GM12878 (cell line): ENCODE results near the gene DDO. TPM values are rescaled to one million over a fixed set of nuclear protein-coding genes. Genes with fewer than 3 reads are reported as not detected.

Source experiments
- ATAC-seq: fragments of 200-7000 bp; cut with Tn5 transposase; 3 replicates; pipeline ENCODE4 v1.9.1; 2020; ENCODE audit warnings: mild to moderate bottlenecking, moderate library complexity
- BruUV-seq: library from RNA; stranded (reverse); fragments of 400-500 nt; replicated peaks from 2 replicates; lab custom pipeline; 2021; lab: Mats Ljungman, UMichigan
- CTCF ChIA-PET: fragments of 300-600 bp; sonication (Branson Sonifier 250); formaldehyde crosslinking; extraction: SDS; loops from one replicate; lab custom pipeline; 2021; ENCODE audit warnings: inconsistent platforms; lab: Yijun Ruan, JAX
- POLR2A ChIA-PET: fragments of 350-600 bp; formaldehyde crosslinking; extraction: SDS; loops from one replicate; lab custom pipeline; 2021; ENCODE audit warnings: inconsistent platforms; lab: Charles Lee
- RAD21 ChIA-PET: fragments of 300-600 bp; sonication (Branson Sonifier 250); formaldehyde crosslinking; loops from one replicate; lab custom pipeline; 2023; ENCODE audit warnings: antibody characterized with exemption; ENCODE audit not compliant: unreplicated experiment; lab: Charles Lee
- SMC1A ChIA-PET: fragments of 300-600 bp; sonication (Branson Sonifier 250); formaldehyde crosslinking; loops from one replicate; lab custom pipeline; 2023; ENCODE audit not compliant: unreplicated experiment, uncharacterized antibody; lab: Charles Lee
- DNase-seq: peaks from one replicate; pipeline ENCODE4 v3.0.0-alpha.2; 2011; ENCODE audit warnings: low read depth, low spot score
- FAIRE-seq: peaks from 3 replicates; lab custom pipeline; 2011; peaks lifted over from hg19 to GRCh38; lab: Jason Lieb, UNC
- H2AFZ ChIP-seq: 2 replicates; pipeline ENCODE4 v1.6.0; 2011; ENCODE audit warnings: low read depth, low read length, control low read depth; ENCODE audit not compliant: control insufficient read depth
- H3K27ac ChIP-seq: 2 replicates; pipeline ENCODE4 v1.5.1; 2011; ENCODE audit warnings: control low read depth; ENCODE audit not compliant: control insufficient read depth, insufficient read depth
- H3K27me3 ChIP-seq, 2 experiments: replicated peaks in 1 of 2; 2 replicates each; pipeline versions ENCODE4 v1.6.0 to v1.6.1; 2011; ENCODE audit warnings: low read length in 1 of 2; ENCODE audit not compliant: control insufficient read depth in 2 of 2, insufficient read depth in 2 of 2
- H3K36me3 ChIP-seq, 2 experiments: 2 replicates each; pipeline ENCODE4 v1.5.1; 2011; ENCODE audit warnings: low read length in 1 of 2; ENCODE audit not compliant: control insufficient read depth in 2 of 2, insufficient read depth in 2 of 2
- H3K4me1 ChIP-seq: 2 replicates; pipeline ENCODE4 v1.6.1; 2011; ENCODE audit warnings: mild to moderate bottlenecking, low read length, moderate library complexity, mixed read lengths; ENCODE audit not compliant: control insufficient read depth, insufficient read depth
- H3K4me2 ChIP-seq: 2 replicates; pipeline ENCODE4 v1.6.0; 2011; ENCODE audit warnings: control low read depth; ENCODE audit not compliant: control insufficient read depth, insufficient read depth
- H3K4me3 ChIP-seq: fragments of 200-600 bp; sonication (generic); 2 replicates; pipeline ENCODE4 v1.5.1; 2016
- H3K79me2 ChIP-seq: 2 replicates; pipeline ENCODE4 v1.6.0; 2011; ENCODE audit warnings: low read length; ENCODE audit not compliant: control insufficient read depth, insufficient read depth
- H3K9ac ChIP-seq: 2 replicates; pipeline ENCODE4 v1.8.0; 2011; ENCODE audit warnings: low read length, control low read depth, mixed read lengths; ENCODE audit not compliant: control insufficient read depth, insufficient read depth
- H3K9me3 ChIP-seq: replicated peaks from 3 replicates; pipeline ENCODE4 v1.5.1; 2011; ENCODE audit warnings: mild to moderate bottlenecking, low read length; ENCODE audit not compliant: control insufficient read depth, insufficient read depth
- H4K20me1 ChIP-seq: 2 replicates; pipeline ENCODE4 v1.6.0; 2011; ENCODE audit not compliant: control insufficient read depth, insufficient read depth
- BACH1 ChIP-seq: fragments of 450-650 bp; IDR thresholded peaks from 2 replicates; pipeline ENCODE4 v1.6.1; 2017; ENCODE audit warnings: mild to moderate bottlenecking, borderline replicate concordance
- BHLHE40 ChIP-seq, 2 experiments: fragments of 450-650 bp in 1 of 2; IDR thresholded peaks; 2 replicates each; pipeline ENCODE4 v1.6.1; 2011 to 2017; ENCODE audit warnings: low read depth in 2 of 2, borderline replicate concordance in 1 of 2, improper control_type of control experiment in 1 of 2, low read length in 1 of 2, mild to moderate bottlenecking in 1 of 2
- CREM ChIP-seq: IDR thresholded peaks from 2 replicates; pipeline ENCODE4 v1.6.1; 2014; ENCODE audit warnings: antibody characterized with exemption, low read depth
- EP300 ChIP-seq, 2 experiments: fragments of 150-350 bp in 1 of 2; IDR thresholded peaks; 2 replicates each; pipeline ENCODE4 v1.6.1; 2011 to 2012; ENCODE audit warnings: low read depth in 2 of 2, low read length in 2 of 2, borderline replicate concordance in 1 of 2, improper control_type of control experiment in 1 of 2, inconsistent platforms in 1 of 2; ENCODE audit not compliant: control insufficient read depth in 1 of 2
- FOXK2 ChIP-seq: fragments of 450-650 bp; IDR thresholded peaks from 2 replicates; pipeline ENCODE4 v1.6.1; 2017; ENCODE audit warnings: mild to moderate bottlenecking, moderate library complexity
- HDAC2 ChIP-seq: fragments of 200-600 bp; sonication (generic); IDR thresholded peaks from 2 replicates; pipeline ENCODE4 v1.6.1; 2017
- HSF1 ChIP-seq: fragments of 150-350 bp; IDR thresholded peaks from 2 replicates; pipeline ENCODE4 v1.6.1; 2014; ENCODE audit warnings: mild to moderate bottlenecking, low read depth, low read length
- IKZF2 ChIP-seq, 2 experiments: fragments of 450-650 bp; IDR thresholded peaks; 2 replicates each; pipeline ENCODE4 v1.6.1; 2017; ENCODE audit warnings: mild to moderate bottlenecking in 2 of 2, moderate library complexity in 2 of 2
- MEF2B ChIP-seq: fragments of 450-650 bp; IDR thresholded peaks from 2 replicates; pipeline ENCODE4 v1.6.1; 2018; ENCODE audit warnings: mild to moderate bottlenecking, moderate library complexity; ENCODE audit not compliant: partially characterized antibody, poor library complexity, severe bottlenecking
- MTA2 ChIP-seq: fragments of 450-650 bp; IDR thresholded peaks from 2 replicates; pipeline ENCODE4 v1.6.1; 2016; ENCODE audit warnings: low read depth, mild to moderate bottlenecking, moderate library complexity
- NBN ChIP-seq: fragments of 450-650 bp; IDR thresholded peaks from 2 replicates; pipeline ENCODE4 v1.6.1; 2016
- NRF1 ChIP-seq: conservative IDR thresholded peaks from 2 replicates; pipeline ENCODE4 v1.6.1; 2011; ENCODE audit warnings: mild to moderate bottlenecking, low read depth, low read length, improper control_type of control experiment
- SPI1 ChIP-seq: IDR thresholded peaks from 2 replicates; pipeline ENCODE4 v1.6.1; 2011; ENCODE audit warnings: low read depth, mild to moderate bottlenecking, low read length, moderate library complexity, borderline replicate concordance; ENCODE audit not compliant: insufficient read depth
- TAF1 ChIP-seq: IDR thresholded peaks from 2 replicates; pipeline ENCODE4 v1.6.1; 2011; ENCODE audit warnings: mild to moderate bottlenecking, low read depth, low read length, borderline replicate concordance
- TARDBP ChIP-seq: IDR thresholded peaks from 2 replicates; pipeline ENCODE4 v1.6.1; 2016; ENCODE audit warnings: borderline replicate concordance
- ZNF24 ChIP-seq: fragments of 450-650 bp; IDR thresholded peaks from 2 replicates; pipeline ENCODE4 v1.6.1; 2017; ENCODE audit warnings: antibody characterized with exemption, mild to moderate bottlenecking
- WGBS: methylation state at CpG from one replicate; pipeline ENCODE4 v1.1.6; 2016; ENCODE audit warnings: low lambda C conversion rate; ENCODE audit not compliant: insufficient replicate concordance, insufficient coverage; ENCODE audit errors: missing lambda C conversion rate; 5-methylcytosine and 5-hydroxymethylcytosine counted together
- in situ Hi-C: fragments of 300-500 bp; cut with MboI; formaldehyde crosslinking; loops from 9 replicates; pipeline ENCODE4 v1.14.3; 2018; ENCODE audit warnings: mixed read lengths
- intact Hi-C: fragments of 100-400 bp; cut with micrococcal nuclease; formaldehyde crosslinking; loops from one replicate; pipeline ENCODE4 v1.14.2; 2022; ENCODE audit not compliant: unreplicated experiment
- polyA plus RNA-seq, 11 experiments: library from polyadenylated mRNA; depleted of rRNA in 4 of 11; unstranded in 6 of 11; stranded (reverse) in 5 of 11; fragments of >200 nt; fragmentation: Nextera tagmentation in 4 of 11; fragmentation: Illumina TruSeq in 1 of 11; extraction: Ambion mirVana in 4 of 11; extraction: Trizol in 1 of 11; gene quantifications; 1 replicate in 1 of 11; 2 replicates in 10 of 11; pipeline versions ENCODE4 v1.2.1 to v1.2.3, GENCODE V29; 2011 to 2016; ENCODE audit warnings: inconsistent platforms in 2 of 11, missing spikeins in 2 of 11, low read depth in 1 of 11
- total RNA-seq, 4 experiments: library from RNA; depleted of rRNA in 3 of 4; stranded (reverse); fragments of >200 nt in 3 of 4; fragmentation: Illumina TruSeq in 1 of 4; extraction: Trizol in 1 of 4; gene quantifications; 2 replicates each; pipeline versions ENCODE4 v1.2.1 to v1.2.3, GENCODE V29; 2013 to 2021

The DDO gene
- total and polyA plus RNA-seq, 10 of the 15 experiments (the other 5 are each of a cell fraction or from before 2014, with no cell fraction given) = 0.04 to 0.14 (median 0.09) TPM; not detected in 6

GRCh38 chr6:110456694-110457093 is 41.3 kb upstream of the DDO start:
- BruUV-seq = no TSS peak
- ChIA-PET SMC1A (interaction anchor here (1.0 kb wide), 1 partner anchor 324 kb away, joined by 3 read pairs; no protein-coding TSS in a partner anchor), CTCF (interaction anchor here (0.9 to 1.5 kb wide), 3 partner anchors 134 to 494 kb away, joined by 3 to 4 read pairs (median 4); no protein-coding TSS in a partner anchor), RAD21 (no interaction called here), POLR2A (no interaction called here)
- H3K9ac ChIP-seq = no peak overlapping the region
- ATAC-seq (no peak), FAIRE-seq (no peak), DNase-seq (no peak)
- H3K27ac ChIP-seq = no peak overlapping the region
- WGBS = 33% methylated on average over 3 of the region's 3 CpGs
- in situ Hi-C loops (no loop called here), intact Hi-C loops (loop anchor here (5.0 kb wide), 1 partner anchor 491 kb away; no protein-coding TSS in a partner anchor)
- no peak overlapping the region for H2AFZ ChIP-seq
- no peak for TF ChIP-seq NRF1
- TF ChIP-seq FOXK2 = no peak
- TF ChIP-seq MTA2 = no peak
- no peak for TF ChIP-seq MEF2B
- no peak for TF ChIP-seq NBN
- no peak for TF ChIP-seq CREM
- no peak for TF ChIP-seq ZNF24
- TF ChIP-seq EP300 (IDR thresholded peaks at IDR 0.05; ENCODE audit: borderline replicate concordance in 1 of 2, control insufficient read depth in 1 of 2, low read depth in 2 of 2, low read length in 2 of 2) = no peak
- TF ChIP-seq HSF1 = no peak
- no peak for TF ChIP-seq TAF1
- no peak for TF ChIP-seq IKZF2 (IDR thresholded peaks at IDR 0.05)
- TF ChIP-seq SPI1 = no peak
- no peak for TF ChIP-seq TARDBP
- no peak for TF ChIP-seq BHLHE40 (IDR thresholded peaks at IDR 0.05; ENCODE audit: borderline replicate concordance in 1 of 2, low read depth in 2 of 2, low read length in 1 of 2)
- TF ChIP-seq HDAC2 = no peak
- TF ChIP-seq BACH1 = no peak
- no peak overlapping the region for H3K4me2 ChIP-seq
- no peaks in the 10 kb centered on the region for H3K4me1 ChIP-seq
- no peaks in the 10 kb centered on the region for H3K9me3 ChIP-seq
- H3K36me3 ChIP-seq = no peaks in the 10 kb centered on the region
- H3K27me3 ChIP-seq = no peaks in the 10 kb centered on the region; a peak in 1 of 4 replicates
- no peaks in the 10 kb centered on the region for H3K79me2 ChIP-seq
- H4K20me1 ChIP-seq = no peaks in the 10 kb centered on the region
- no peak overlapping the region for H3K4me3 ChIP-seq
